Fibroblast of mammary gland (primary cell): ENCODE measurements around the gene PPP1R15B.

ENCODE experiments used
- DNase-seq: peaks from one replicate; pipeline ENCODE4 v3.0.0-alpha.2; 2010; ENCODE audit warnings: low read depth
- H3K4me3 ChIP-seq: 2 replicates; pipeline ENCODE4 v1.5.1; 2011; ENCODE audit warnings: low read depth, mild to moderate bottlenecking, low read length, moderate library complexity; ENCODE audit not compliant: control insufficient read depth
- TF ChIP-seq, protein P1 (sequence below): conservative IDR thresholded peaks from 2 replicates; pipeline ENCODE4 v1.5.1; 2011; ENCODE audit warnings: low read depth, low read length, inconsistent platforms; ENCODE audit not compliant: control insufficient read depth, insufficient read depth

Gene PPP1R15B

DNA sequence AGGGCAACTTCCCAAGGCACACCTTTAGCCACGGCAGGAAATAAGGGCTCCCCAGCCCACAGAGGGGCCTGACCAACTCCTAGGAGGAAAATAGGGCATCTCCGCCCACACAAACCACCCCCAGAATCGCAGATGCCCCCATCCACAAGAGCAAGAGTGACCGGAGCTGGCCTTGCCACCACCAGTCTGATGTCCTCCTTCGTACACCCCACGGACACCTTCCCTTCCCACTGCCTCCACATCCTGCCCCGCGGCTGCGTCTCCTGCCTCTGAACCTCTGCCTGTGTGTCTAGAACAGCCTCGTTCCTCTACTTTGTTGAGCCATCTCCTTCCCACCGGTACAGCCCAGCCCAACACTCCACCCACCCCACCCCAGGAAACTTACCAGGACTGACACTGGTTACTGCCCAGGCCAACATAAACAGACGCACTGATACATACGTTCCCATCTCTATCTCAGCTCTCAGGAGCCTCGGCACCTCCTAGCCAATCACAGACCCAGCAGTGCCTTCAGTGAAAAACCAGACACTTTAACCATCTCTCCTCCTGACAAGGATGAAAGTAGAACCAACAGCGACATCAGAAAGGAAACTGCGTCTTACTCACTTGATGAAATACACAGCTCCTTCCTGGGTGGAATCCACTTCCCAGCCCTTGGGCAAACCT, 44.3 kb downstream of the PPP1R15B start:
- H3K4me3 ChIP-seq = no peak overlapping the region
- TF ChIP-seq, protein P1, sequence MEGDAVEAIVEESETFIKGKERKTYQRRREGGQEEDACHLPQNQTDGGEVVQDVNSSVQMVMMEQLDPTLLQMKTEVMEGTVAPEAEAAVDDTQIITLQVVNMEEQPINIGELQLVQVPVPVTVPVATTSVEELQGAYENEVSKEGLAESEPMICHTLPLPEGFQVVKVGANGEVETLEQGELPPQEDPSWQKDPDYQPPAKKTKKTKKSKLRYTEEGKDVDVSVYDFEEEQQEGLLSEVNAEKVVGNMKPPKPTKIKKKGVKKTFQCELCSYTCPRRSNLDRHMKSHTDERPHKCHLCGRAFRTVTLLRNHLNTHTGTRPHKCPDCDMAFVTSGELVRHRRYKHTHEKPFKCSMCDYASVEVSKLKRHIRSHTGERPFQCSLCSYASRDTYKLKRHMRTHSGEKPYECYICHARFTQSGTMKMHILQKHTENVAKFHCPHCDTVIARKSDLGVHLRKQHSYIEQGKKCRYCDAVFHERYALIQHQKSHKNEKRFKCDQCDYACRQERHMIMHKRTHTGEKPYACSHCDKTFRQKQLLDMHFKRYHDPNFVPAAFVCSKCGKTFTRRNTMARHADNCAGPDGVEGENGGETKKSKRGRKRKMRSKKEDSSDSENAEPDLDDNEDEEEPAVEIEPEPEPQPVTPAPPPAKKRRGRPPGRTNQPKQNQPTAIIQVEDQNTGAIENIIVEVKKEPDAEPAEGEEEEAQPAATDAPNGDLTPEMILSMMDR = no peak
- DNase-seq = no peak

DNA sequence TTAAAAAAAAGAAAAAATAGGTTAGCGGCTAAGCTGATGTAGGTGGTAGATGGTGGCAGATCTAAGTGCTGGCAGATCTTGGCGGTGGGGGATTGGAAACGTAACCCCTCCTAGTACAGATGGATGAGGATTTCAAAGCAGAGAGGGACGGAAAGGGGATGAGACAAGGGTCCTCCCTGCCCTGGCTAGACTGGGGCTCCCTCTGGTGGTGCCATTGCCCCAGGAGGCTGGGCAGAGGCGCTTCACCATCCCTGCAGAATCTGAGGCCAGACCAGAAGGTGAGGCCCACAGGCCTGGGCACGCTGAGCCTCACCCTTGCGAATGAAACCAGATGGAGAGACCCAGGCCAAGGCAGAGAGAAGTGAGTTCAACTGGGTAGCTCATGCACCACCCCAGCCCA, 44.9 kb downstream of the PPP1R15B start:
- H3K4me3 ChIP-seq = no peak overlapping the region
- no peak for DNase-seq
- TF ChIP-seq, protein P1 = peak; percentile 38

DNA sequence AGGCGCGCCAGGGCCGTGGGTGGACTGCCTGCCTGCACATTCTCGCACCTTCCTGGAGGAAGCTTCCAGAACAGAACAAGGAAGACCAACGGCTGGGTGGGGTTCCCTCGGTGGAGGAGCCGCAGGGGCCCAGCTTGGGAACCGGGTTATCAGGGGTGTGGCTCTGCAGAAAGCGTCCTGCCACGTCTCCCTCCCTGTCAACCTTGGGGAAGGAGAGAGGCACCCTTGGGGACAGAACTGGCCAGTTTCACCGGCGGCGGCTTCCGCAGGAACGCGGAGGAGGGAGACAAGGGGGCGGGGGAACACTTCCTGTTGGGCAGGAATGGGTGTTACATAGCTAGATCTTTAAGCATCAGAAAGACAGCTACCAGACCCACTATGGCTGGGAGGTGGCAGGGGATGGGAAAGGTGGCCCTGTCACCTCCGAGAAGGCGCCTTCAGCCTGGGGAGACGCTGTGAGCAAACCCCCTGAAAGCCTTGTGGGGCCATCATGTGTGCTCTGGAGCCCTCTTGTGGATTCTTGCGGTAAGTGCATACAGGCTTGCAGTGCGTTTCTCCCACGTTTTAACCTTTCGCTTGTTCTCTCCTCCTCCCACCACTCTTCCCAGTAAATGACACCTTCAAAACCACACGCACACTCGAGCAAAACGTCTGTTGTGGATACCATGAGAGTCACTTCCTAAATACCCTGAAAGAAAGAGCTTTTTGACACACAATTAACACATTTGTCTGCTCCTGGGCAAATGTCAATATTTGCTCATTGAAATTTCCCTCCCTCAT, 48.1 kb downstream of the PPP1R15B start:
- H3K4me3 ChIP-seq = peak overlapping the region; percentile 46
- DNase-seq = peak; percentile 72
- TF ChIP-seq, protein P1 = peak; percentile 98

DNA sequence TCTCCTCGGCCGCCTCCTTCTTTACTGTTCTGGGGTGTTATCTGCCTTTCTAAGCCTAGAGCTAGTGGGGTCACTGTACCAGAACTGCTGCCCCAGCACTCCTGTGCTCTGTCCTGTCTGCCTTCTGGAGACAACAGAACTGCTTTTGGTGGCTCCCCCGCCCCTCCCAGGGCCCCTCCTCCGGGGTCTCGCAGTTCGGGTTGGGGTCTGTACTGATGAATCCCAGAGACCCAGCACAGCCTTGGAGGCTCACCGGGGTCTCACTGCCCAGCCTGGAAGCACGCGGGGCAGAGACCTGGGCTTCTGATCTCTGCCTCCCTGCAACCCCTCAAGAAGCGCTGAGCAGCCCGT, 48.7 kb downstream of the PPP1R15B start:
- H3K4me3 ChIP-seq = peak overlapping the region; percentile 46
- TF ChIP-seq, protein P1 = no peak
- no peak for DNase-seq

DNA sequence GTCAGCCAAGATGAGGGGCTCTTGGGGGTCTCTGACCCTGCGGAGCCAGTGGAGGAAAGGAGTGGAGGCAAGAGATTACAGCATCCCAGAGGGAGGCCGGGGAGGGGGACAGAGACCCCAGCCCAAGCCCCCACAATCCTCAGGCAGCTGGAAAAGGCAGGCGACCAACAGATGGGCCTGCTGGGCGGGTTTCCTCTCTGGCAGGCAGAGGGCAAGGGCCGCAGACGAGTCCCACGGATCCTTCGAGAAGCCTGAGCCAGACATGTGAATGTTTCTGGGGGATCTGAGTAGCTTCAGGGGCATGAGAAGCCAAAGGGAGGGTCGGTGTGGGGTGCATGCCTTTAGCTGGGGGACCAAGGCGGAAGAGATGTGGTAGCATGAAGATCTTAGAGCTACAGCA, 49.8 kb downstream of the PPP1R15B start:
- DNase-seq = no peak
- TF ChIP-seq, protein P1 = no peak
- no peak overlapping the region for H3K4me3 ChIP-seq

DNA sequence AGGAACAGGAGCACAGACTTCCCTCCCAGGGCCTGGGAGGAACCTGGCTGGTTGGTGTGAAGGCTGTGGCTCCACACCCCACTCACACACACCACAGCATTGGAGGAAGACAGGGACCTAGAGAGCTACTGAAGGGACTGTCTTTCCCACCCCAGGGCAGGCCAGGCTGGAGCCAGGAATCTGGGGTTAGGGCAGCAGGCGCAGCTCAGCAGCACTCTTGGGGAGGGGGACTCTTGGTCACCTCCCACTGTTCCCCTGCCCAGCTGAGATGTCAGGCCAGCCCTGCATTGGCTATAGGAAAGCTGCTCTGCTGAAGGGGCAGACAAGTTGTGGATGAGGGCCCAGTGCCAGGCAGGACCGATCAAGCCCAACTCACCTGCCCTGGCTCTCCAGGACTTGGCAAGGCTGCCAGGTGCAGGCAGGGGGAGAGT, 50.3 kb downstream of the PPP1R15B start:
- DNase-seq = no peak
- no peak overlapping the region for H3K4me3 ChIP-seq
- TF ChIP-seq, protein P1 = no peak
